SK-N-SH (cell line): ENCODE results near the gene BNIP2. TPM values are rescaled to one million over a fixed set of nuclear protein-coding genes. Genes with fewer than 3 reads are reported as not detected.

ENCODE experiments used
- CTCF ChIA-PET: fragments of 300-600, 350-600 bp; formaldehyde crosslinking; extraction: SDS; loops from one replicate; lab custom pipeline; 2021; lab: Yijun Ruan, JAX
- POLR2A ChIA-PET: fragments of 350-600 bp; sonication (Branson Sonifier 250); formaldehyde crosslinking; extraction: SDS; loops from one replicate; lab custom pipeline; 2020; ENCODE audit warnings: antibody characterized with exemption, inconsistent platforms; lab: Yijun Ruan, JAX
- DNase-seq: peaks from one replicate; pipeline ENCODE4 v3.0.0; 2012
- H2AFZ ChIP-seq: fragments of 200-600 bp; sonication (generic); 2 replicates; pipeline ENCODE4 v1.8.1; 2016; ENCODE audit warnings: antibody characterized with exemption, mild to moderate bottlenecking, low read depth
- H3F3A ChIP-seq: fragments of 200-600 bp; sonication (generic); replicated peaks from 2 replicates; pipeline ENCODE3; 2016; ENCODE audit warnings: antibody characterized with exemption, mild to moderate bottlenecking; ENCODE audit not compliant: insufficient read depth
- H3K27ac ChIP-seq, 2 experiments: fragments of 200-500 bp in 1 of 2; fragments of 200-600 bp in 1 of 2; sonication (Bioruptor generic) in 1 of 2; sonication (generic), shearing (Covaris generic) in 1 of 2; 2 replicates each; pipeline versions ENCODE4 v1.5.1 to v1.6.1; 2014 to 2016; ENCODE audit warnings: low read depth in 2 of 2, inconsistent platforms in 1 of 2, low read length in 1 of 2, mild to moderate bottlenecking in 1 of 2, mixed read lengths in 1 of 2
- H3K27me3 ChIP-seq: fragments of 200-600 bp; sonication (generic), shearing (Covaris generic); 2 replicates; pipeline ENCODE4 v1.6.1; 2016; ENCODE audit warnings: mixed run types; ENCODE audit not compliant: insufficient read depth
- H3K36me3 ChIP-seq, 2 experiments: fragments of 200-500 bp in 1 of 2; fragments of 200-600 bp in 1 of 2; sonication (Bioruptor generic) in 1 of 2; sonication (generic) in 1 of 2; replicated peaks in 1 of 2; 2 replicates each; pipeline versions ENCODE3 to v1.5.1; 2014 to 2016; ENCODE audit warnings: low read length in 1 of 2, mild to moderate bottlenecking in 1 of 2; ENCODE audit not compliant: insufficient read depth in 2 of 2, control insufficient read depth in 1 of 2
- H3K4me1 ChIP-seq, 2 experiments: fragments of 200-500 bp in 1 of 2; fragments of 200-600 bp in 1 of 2; sonication (Bioruptor generic) in 1 of 2; sonication (generic), shearing (Covaris generic) in 1 of 2; 2 replicates each; pipeline versions ENCODE4 v1.5.1 to v1.6.1; 2014 to 2016; ENCODE audit warnings: low read depth in 1 of 2, low read length in 1 of 2, mixed run types in 1 of 2; ENCODE audit not compliant: insufficient read depth in 2 of 2, control insufficient read depth in 1 of 2
- H3K4me2 ChIP-seq: fragments of 200-600 bp; sonication (generic), shearing (Covaris generic); 2 replicates; pipeline ENCODE4 v1.6.1; 2017; ENCODE audit warnings: mixed run types
- H3K4me3 ChIP-seq, 2 experiments: fragments of 200-500 bp in 1 of 2; fragments of 200-600 bp in 1 of 2; sonication (Bioruptor generic) in 1 of 2; sonication (generic), shearing (Covaris generic) in 1 of 2; 2 replicates each; pipeline versions ENCODE4 v1.5.1 to v1.8.1; 2014 to 2016; ENCODE audit warnings: low read depth in 2 of 2, inconsistent platforms in 1 of 2, low read length in 1 of 2, mild to moderate bottlenecking in 1 of 2, mixed read lengths in 1 of 2, moderate library complexity in 1 of 2
- H3K79me2 ChIP-seq: fragments of 200-600 bp; sonication (generic); 2 replicates; pipeline ENCODE4 v1.8.1; 2017; ENCODE audit warnings: mild to moderate bottlenecking; ENCODE audit not compliant: insufficient read depth
- H3K9ac ChIP-seq: fragments of 200-600 bp; sonication (generic); 2 replicates; pipeline ENCODE4 v1.6.1; 2017; ENCODE audit warnings: mixed run types
- H3K9me2 ChIP-seq: fragments of 200-600 bp; sonication (generic); 2 replicates; pipeline ENCODE4 v1.6.1; 2017; ENCODE audit warnings: mixed run types
- H3K9me3 ChIP-seq: fragments of 200-600 bp; sonication (generic); 2 replicates; pipeline ENCODE4 v1.6.1; 2017; ENCODE audit warnings: mixed run types, mild to moderate bottlenecking, moderate library complexity
- H4K20me1 ChIP-seq: fragments of 200-600 bp; sonication (generic); 2 replicates; pipeline ENCODE4 v1.6.1; 2017; ENCODE audit warnings: mild to moderate bottlenecking, mixed run types; ENCODE audit not compliant: insufficient read depth
- CTCF ChIP-seq: fragments of 200-600 bp; sonication (generic); IDR thresholded peaks from 2 replicates; pipeline ENCODE4 v1.6.1; 2017; ENCODE audit warnings: antibody characterized with exemption, mild to moderate bottlenecking, moderate library complexity
- FOXJ3 ChIP-seq: sonication (generic); formaldehyde crosslinking; IDR thresholded peaks from 2 replicates; pipeline ENCODE4 v1.5.1; 2020; ENCODE audit warnings: mild to moderate bottlenecking, missing genetic modification reagents
- GATA2 ChIP-seq: sonication (generic); formaldehyde crosslinking; IDR thresholded peaks from 2 replicates; pipeline ENCODE4 v1.5.0; 2020; ENCODE audit warnings: mild to moderate bottlenecking, missing genetic modification reagents
- IRF3 ChIP-seq: fragments of 150-350 bp; IDR thresholded peaks from 2 replicates; pipeline ENCODE4 v1.6.1; 2016; ENCODE audit warnings: mild to moderate bottlenecking, low read depth, low read length
- JUND ChIP-seq: IDR thresholded peaks from 2 replicates; pipeline ENCODE4 v1.4.0; 2012
- MEF2A ChIP-seq: IDR thresholded peaks from 2 replicates; pipeline ENCODE4 v1.4.0; 2012; ENCODE audit warnings: low read depth, borderline replicate concordance
- MXI1 ChIP-seq: IDR thresholded peaks from 2 replicates; pipeline ENCODE4 v1.6.1; 2012; ENCODE audit warnings: mild to moderate bottlenecking, low read depth, low read length, improper control_type of control experiment
- NFIC ChIP-seq: IDR thresholded peaks from 2 replicates; pipeline ENCODE4 v1.4.0; 2012; ENCODE audit warnings: borderline replicate concordance
- NRF1 ChIP-seq: IDR thresholded peaks from 2 replicates; pipeline ENCODE4 v1.6.1; 2012; ENCODE audit warnings: low read depth, mild to moderate bottlenecking, low read length
- POLR2AphosphoS5 ChIP-seq: IDR thresholded peaks from 2 replicates; pipeline ENCODE4 v1.6.1; 2012; ENCODE audit warnings: low read depth, low read length
- RAD21 ChIP-seq: IDR thresholded peaks from 2 replicates; pipeline ENCODE4 v1.6.1; 2012; ENCODE audit warnings: mild to moderate bottlenecking, low read length
- RCOR1 ChIP-seq: fragments of 150-350 bp; IDR thresholded peaks from 2 replicates; pipeline ENCODE4 v1.6.1; 2017; ENCODE audit warnings: antibody characterized with exemption, low read length
- SIN3A ChIP-seq: IDR thresholded peaks from 2 replicates; pipeline ENCODE4 v1.6.1; 2012; ENCODE audit warnings: low read depth, mild to moderate bottlenecking, low read length, moderate library complexity, borderline replicate concordance
- TAF1 ChIP-seq: IDR thresholded peaks from 2 replicates; pipeline ENCODE4 v1.6.1; 2012; ENCODE audit warnings: low read depth, mild to moderate bottlenecking, low read length, moderate library complexity, borderline replicate concordance
- TEAD4 ChIP-seq: IDR thresholded peaks from 2 replicates; pipeline ENCODE4 v1.4.0; 2012; ENCODE audit warnings: mild to moderate bottlenecking, borderline replicate concordance; ENCODE audit not compliant: insufficient read depth
- USF1 ChIP-seq: IDR thresholded peaks from 2 replicates; pipeline ENCODE4 v1.4.0; 2012; ENCODE audit warnings: low read depth, borderline replicate concordance
- USF2 ChIP-seq: fragments of 150-350 bp; IDR thresholded peaks from 2 replicates; pipeline ENCODE4 v1.6.1; 2017; ENCODE audit warnings: antibody characterized with exemption, low read length, low read depth, borderline replicate concordance
- ZBTB33 ChIP-seq: IDR thresholded peaks from 2 replicates; pipeline ENCODE4 v1.4.0; 2012; ENCODE audit warnings: low read depth, borderline replicate concordance
- WGBS: methylation state at CpG from one replicate; pipeline ENCODE4 v1.1.6; 2017; ENCODE audit warnings: low lambda C conversion rate; 5-methylcytosine and 5-hydroxymethylcytosine counted together
- polyA plus RNA-seq, 3 experiments: library from polyadenylated mRNA; depleted of rRNA; stranded (reverse); fragments of >200 nt; gene quantifications; 2 replicates each; pipeline ENCODE4 v1.2.3, GENCODE V29; 2012

Gene BNIP2
- polyA plus RNA-seq, 1 of the 3 experiments (the other 2 are of a cell fraction) = 67.7 TPM

GRCh38 chr15:59674361-59674877 is 14.7 kb downstream of the BNIP2 start:
- Histone ChIP-seq H3K27ac (no peak overlapping the region), H3K9ac (no peak overlapping the region), H4K20me1 (no peaks in the 10 kb centered on the region), H3K36me3 (peaks cover 71 to 92% of the 10 kb centered on the region in 2 experiments), H3K4me3 (no peak overlapping the region), H3K79me2 (peaks cover 7% of the 10 kb centered on the region; the same call in 1 of the 2 replicates), H3K9me2 (no peaks in the 10 kb centered on the region), H3K27me3 (no peaks in the 10 kb centered on the region), H3K4me2 (no peak overlapping the region), H3K9me3 (no peaks in the 10 kb centered on the region), H2AFZ (no peak overlapping the region), H3K4me1 (no peaks in the 10 kb centered on the region), H3F3A (peaks cover 13% of the 10 kb centered on the region)
- POLR2A ChIA-PET = no interaction called here
- CTCF ChIA-PET = no interaction called here
- no peak for DNase-seq
- no peak for TF ChIP-seq JUND
- no peak for TF ChIP-seq USF2
- WGBS = 95% methylated on average over 3 of the region's 3 CpGs

GRCh38 chr15:59668556-59668955 is 20.6 kb downstream of the BNIP2 start:
- no peak overlapping the region for H2AFZ ChIP-seq
- no peak for DNase-seq
- H3K27ac ChIP-seq = no peak overlapping the region
- H3F3A ChIP-seq = peaks cover 24% of the 10 kb centered on the region
- no peak overlapping the region for H3K9ac ChIP-seq
- H3K4me2 ChIP-seq = no peak overlapping the region
- POLR2A ChIA-PET = no interaction called here
- 90% methylated on average over 8 of the region's 8 CpGs for WGBS
- H4K20me1 ChIP-seq = no peaks in the 10 kb centered on the region; the same call in 1 of the 2 replicates
- no peak overlapping the region for H3K4me3 ChIP-seq
- CTCF ChIA-PET = interaction anchor here (1.3 kb wide), 1 partner anchor 140 kb away, joined by 3 read pairs; no protein-coding TSS in a partner anchor
- H3K9me2 ChIP-seq = no peaks in the 10 kb centered on the region
- H3K9me3 ChIP-seq = no peaks in the 10 kb centered on the region
- H3K79me2 ChIP-seq = peaks cover 8% of the 10 kb centered on the region
- H3K27me3 ChIP-seq = no peaks in the 10 kb centered on the region
- H3K36me3 ChIP-seq = peaks cover 73 to 88% of the 10 kb centered on the region in 2 experiments
- H3K4me1 ChIP-seq = no peaks in the 10 kb centered on the region; a peak in 1 of 4 replicates
- no peak for TF ChIP-seq IRF3
- TF ChIP-seq JUND = no peak
- TF ChIP-seq RAD21 = no peak
- no peak for TF ChIP-seq TEAD4
- TF ChIP-seq ZBTB33 = no peak
- TF ChIP-seq NRF1 = no peak
- TF ChIP-seq SIN3A = no peak
- TF ChIP-seq USF1 = no peak
- TF ChIP-seq GATA2 (CRISPR knock-in tag) = no peak
- TF ChIP-seq POLR2AphosphoS5 = no peak
- TF ChIP-seq MEF2A = no peak
- TF ChIP-seq FOXJ3 = no peak
- no peak for TF ChIP-seq RCOR1
- no peak for TF ChIP-seq NFIC
- TF ChIP-seq TAF1 = no peak
- no peak for TF ChIP-seq MXI1
- TF ChIP-seq CTCF = no peak
